BE2C (cell line): ENCODE results near the gene PRIMA1.

Experiments
- DNase-seq: peaks from one replicate; pipeline ENCODE4 v3.0.0-alpha.2; 2020
- H3K27me3 ChIP-seq: fragments of 250-450 bp; sonication (Bioruptor Pico); 2 replicates; pipeline ENCODE4 v1.5.1; 2020; ENCODE audit warnings: mild to moderate bottlenecking
- H3K36me3 ChIP-seq: fragments of 250-450 bp; sonication (Bioruptor Pico); 2 replicates; pipeline ENCODE4 v1.5.1; 2020; ENCODE audit warnings: mild to moderate bottlenecking
- H3K4me1 ChIP-seq: fragments of 250-450 bp; sonication (Bioruptor Pico); 2 replicates; pipeline ENCODE4 v1.5.1; 2020
- H3K4me3 ChIP-seq: 2 replicates; pipeline ENCODE4 v1.5.1; 2011; ENCODE audit warnings: low read depth, low read length
- H3K9me3 ChIP-seq: fragments of 250-450 bp; sonication (Bioruptor Pico); 2 replicates; pipeline ENCODE4 v1.5.1; 2020
- TF ChIP-seq, protein P1 (sequence below): IDR thresholded peaks from 2 replicates; pipeline ENCODE4 v1.5.1; 2012; ENCODE audit warnings: mild to moderate bottlenecking, low read depth, low read length

The PRIMA1 gene

DNA sequence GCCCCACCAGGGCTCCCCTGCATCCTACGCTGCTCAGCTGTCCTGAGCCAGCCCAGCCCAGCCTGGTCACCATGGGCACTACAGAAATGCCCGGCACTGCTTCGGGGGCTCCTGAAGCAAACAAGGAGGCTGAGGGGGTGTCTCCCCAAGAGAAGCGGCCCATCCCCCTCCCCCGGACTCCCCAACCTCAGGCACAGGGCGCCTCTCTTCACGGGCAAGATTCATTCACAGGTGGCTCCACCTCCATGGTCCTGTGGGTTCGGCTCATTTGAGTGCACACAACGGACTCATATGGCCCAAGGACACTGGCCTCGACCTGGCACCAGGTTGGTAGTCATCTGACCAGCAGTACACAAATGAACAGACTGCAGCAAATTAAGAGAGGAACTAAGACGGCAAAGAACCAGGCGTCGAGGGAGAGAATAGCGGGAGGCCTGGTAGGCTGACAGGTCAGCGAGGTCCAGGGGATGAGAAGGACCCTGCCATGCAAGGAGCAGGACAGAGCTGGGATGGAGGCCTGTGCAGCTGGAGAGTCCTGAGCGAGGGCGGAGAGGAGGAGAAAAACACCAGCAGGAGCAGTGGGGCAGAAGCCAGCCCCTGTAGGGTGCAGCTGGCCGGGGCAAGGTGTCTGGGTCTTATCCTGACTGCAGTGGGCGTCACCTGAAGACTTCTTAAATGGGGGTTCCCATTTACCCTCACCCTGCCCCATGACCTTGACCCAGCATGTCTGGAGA is 60.2 kb downstream of the PRIMA1 start:
- H3K4me3 ChIP-seq = no peak overlapping the region
- no peak for DNase-seq
- H3K27me3 ChIP-seq = no peaks in the 10 kb centered on the region
- H3K4me1 ChIP-seq = no peaks in the 10 kb centered on the region
- no peaks in the 10 kb centered on the region for H3K9me3 ChIP-seq
- peaks cover 5% of the 10 kb centered on the region for H3K36me3 ChIP-seq
- TF ChIP-seq, protein P1, sequence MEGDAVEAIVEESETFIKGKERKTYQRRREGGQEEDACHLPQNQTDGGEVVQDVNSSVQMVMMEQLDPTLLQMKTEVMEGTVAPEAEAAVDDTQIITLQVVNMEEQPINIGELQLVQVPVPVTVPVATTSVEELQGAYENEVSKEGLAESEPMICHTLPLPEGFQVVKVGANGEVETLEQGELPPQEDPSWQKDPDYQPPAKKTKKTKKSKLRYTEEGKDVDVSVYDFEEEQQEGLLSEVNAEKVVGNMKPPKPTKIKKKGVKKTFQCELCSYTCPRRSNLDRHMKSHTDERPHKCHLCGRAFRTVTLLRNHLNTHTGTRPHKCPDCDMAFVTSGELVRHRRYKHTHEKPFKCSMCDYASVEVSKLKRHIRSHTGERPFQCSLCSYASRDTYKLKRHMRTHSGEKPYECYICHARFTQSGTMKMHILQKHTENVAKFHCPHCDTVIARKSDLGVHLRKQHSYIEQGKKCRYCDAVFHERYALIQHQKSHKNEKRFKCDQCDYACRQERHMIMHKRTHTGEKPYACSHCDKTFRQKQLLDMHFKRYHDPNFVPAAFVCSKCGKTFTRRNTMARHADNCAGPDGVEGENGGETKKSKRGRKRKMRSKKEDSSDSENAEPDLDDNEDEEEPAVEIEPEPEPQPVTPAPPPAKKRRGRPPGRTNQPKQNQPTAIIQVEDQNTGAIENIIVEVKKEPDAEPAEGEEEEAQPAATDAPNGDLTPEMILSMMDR = no peak

DNA sequence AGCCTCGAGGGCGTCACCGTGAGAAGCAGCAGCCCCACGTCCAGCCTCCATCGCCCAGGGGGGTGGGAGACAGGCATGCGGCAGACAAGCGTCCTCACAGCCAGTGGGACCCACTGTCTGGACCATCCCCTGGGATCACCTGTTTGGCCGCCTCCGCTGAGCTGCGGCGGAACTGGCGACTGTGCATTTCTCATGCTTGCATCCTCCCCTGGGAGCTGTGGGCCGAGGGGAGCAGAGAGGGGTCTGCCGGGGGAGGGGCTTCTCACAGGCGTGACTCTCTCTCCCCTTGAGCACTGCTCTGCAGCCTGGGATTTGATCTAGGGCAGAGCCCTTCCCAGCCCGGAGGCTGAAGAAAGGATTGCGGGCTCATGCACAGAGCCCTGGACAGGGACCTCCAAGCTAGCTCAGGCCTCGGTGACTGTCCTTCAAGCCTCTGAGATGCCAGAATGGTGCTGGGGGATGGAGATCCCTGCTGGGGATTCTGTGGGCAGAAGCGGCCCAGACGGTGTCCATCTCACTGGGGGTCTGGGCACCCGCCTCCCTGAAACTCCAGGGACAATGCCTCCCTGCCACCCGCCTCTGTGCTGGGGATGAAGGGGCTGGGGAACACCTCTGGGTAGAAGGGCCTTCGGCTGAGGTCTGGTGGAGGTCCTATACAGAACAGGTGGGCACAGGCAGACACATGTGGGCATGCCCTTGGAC is 61.1 kb downstream of the PRIMA1 start:
- no peaks in the 10 kb centered on the region for H3K4me1 ChIP-seq
- H3K27me3 ChIP-seq = no peaks in the 10 kb centered on the region
- H3K9me3 ChIP-seq = no peaks in the 10 kb centered on the region
- H3K36me3 ChIP-seq = peaks cover 1% of the 10 kb centered on the region
- DNase-seq = no peak
- H3K4me3 ChIP-seq = no peak overlapping the region
- TF ChIP-seq, protein P1 = no peak

DNA sequence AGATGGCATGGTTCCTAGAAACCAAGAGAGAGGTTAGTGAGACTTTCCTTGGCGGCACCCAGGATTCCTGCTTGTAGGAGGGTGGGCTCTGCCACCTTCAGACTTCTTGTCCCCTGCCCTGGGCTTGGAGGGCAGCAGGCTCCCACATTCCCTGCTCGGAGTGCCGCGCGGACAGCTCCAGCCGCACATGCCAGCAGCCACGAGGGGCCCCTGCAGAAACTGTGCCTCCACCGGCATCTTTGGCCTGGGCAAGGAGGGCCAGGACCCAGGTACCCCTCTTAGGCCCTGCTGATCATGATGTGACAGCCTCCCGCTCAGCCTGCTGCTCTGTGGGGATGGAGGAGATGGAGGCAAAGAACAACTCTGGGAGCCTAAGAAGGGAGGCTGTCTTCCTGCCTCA is 62.3 kb downstream of the PRIMA1 start:
- Histone ChIP-seq H3K4me1 (no peaks in the 10 kb centered on the region), H3K27me3 (no peaks in the 10 kb centered on the region), H3K36me3 (no peaks in the 10 kb centered on the region; the same call in none of the 2 replicates), H3K9me3 (no peaks in the 10 kb centered on the region), H3K4me3 (no peak overlapping the region)
- no peak for DNase-seq
- TF ChIP-seq, protein P1 = no peak

DNA sequence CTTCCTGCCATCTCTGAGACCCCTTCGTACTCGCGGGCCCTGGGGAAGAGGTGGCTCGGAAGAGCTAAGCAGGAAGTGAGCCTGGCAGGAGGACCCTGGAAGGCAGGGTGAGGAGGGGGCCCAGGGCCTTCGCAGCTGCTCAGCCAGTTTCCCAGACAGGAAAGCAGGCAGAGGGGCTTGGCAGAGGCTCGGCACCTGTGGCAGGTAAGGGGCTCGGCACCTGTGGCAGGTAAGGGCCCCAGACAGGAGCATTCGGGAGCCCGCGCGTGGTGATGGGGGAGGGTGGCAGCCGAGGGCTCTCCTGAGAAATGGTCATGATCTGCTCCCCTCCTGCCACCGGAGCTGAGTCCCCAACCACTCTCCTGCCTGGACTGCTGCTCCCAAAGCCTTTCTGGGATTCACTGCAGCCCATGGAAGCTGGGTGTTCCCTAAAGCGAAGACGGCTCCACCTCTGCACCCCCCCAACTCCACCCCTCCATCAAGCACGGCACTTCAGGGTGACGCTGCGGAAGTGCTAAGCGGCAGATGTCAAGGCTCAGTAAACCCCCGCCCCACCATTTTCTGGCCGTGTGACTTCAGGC is 63.2 kb downstream of the PRIMA1 start:
- no peaks in the 10 kb centered on the region for H3K27me3 ChIP-seq
- TF ChIP-seq, protein P1 = no peak
- H3K9me3 ChIP-seq = no peaks in the 10 kb centered on the region
- H3K4me3 ChIP-seq = no peak overlapping the region
- H3K36me3 ChIP-seq = peaks cover 3% of the 10 kb centered on the region; the same call in 1 of the 2 replicates
- H3K4me1 ChIP-seq = no peaks in the 10 kb centered on the region
- DNase-seq = no peak

DNA sequence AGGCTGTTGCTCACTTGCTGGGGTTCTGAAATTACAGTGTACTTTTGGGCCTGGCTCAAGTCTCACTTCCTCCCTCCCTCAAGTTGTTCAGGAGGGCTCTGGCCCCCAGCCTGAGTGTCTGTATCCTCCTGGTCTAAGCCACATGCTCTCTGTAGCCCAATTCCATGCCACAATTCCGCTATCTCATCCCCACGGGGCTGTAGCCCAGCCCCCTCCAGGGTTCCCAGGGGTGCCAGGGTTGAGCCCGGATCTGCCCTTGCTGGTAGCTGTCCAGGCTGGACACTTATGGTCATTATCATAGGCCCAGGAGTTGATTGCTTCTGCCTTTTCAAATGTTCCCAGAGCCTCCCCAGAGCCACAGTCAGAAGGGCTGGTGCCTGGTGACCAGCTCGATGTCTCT is 65.3 kb downstream of the PRIMA1 start:
- Histone ChIP-seq H3K36me3 (peaks cover 3% of the 10 kb centered on the region; the same call in 1 of the 2 replicates), H3K4me3 (no peak overlapping the region), H3K27me3 (no peaks in the 10 kb centered on the region), H3K4me1 (no peaks in the 10 kb centered on the region), H3K9me3 (no peaks in the 10 kb centered on the region)
- TF ChIP-seq, protein P1 = no peak
- no peak for DNase-seq

DNA sequence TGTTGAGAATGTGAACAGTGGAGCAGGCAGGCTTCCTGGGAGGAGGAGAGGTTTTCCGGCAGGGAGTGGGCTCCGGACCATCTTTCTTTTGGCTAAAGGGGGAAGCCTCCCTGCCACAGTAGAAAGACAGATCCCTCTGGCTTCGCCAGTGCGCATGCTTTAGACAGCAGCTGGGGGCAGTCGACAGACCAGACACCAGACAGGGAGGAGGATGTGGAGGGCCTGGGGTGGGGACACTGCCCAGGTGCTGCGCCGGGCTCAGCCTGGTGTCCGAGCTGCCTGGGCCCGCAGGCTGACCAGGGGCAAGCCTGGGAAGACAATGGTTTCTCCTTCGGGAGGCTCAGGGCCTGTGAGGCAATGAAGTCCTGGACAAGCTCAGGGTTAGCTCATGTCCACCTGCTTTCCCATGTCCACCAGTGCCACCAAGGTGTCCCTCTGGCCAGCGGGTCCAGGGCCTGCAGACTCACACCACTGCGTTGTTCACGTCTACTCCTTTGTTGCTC is 67.3 kb downstream of the PRIMA1 start:
- Histone ChIP-seq H3K9me3 (no peaks in the 10 kb centered on the region), H3K4me3 (no peak overlapping the region), H3K36me3 (peaks cover 3% of the 10 kb centered on the region; the same call in 1 of the 2 replicates), H3K27me3 (no peaks in the 10 kb centered on the region), H3K4me1 (no peaks in the 10 kb centered on the region)
- no peak for DNase-seq
- TF ChIP-seq, protein P1 = no peak
